IMR-90 (cell line): ENCODE data around the gene HCN3. TPM values are rescaled to one million over a fixed set of nuclear protein-coding genes. Genes with fewer than 3 reads are reported as not detected.

ENCODE experiments used
- ATAC-seq: fragments of 200-7000 bp; cut with Tn5 transposase; 2 replicates; pipeline ENCODE4 v1.9.1; 2020; ENCODE audit warnings: low read depth, mild to moderate bottlenecking, moderate library complexity
- BruUV-seq: library from RNA; stranded (reverse); fragments of 400-500 nt; replicated peaks from 2 replicates; lab custom pipeline; 2021; lab: Mats Ljungman, UMichigan
- CTCF ChIA-PET: fragments of 300-600 bp; formaldehyde crosslinking; extraction: SDS; loops from one replicate; lab custom pipeline; 2021; ENCODE audit warnings: antibody characterized with exemption; lab: Yijun Ruan, JAX
- POLR2A ChIA-PET: fragments of 300-600 bp; sonication (Branson Sonifier 250); formaldehyde crosslinking; loops from one replicate; lab custom pipeline; 2022; ENCODE audit warnings: antibody characterized with exemption; ENCODE audit not compliant: unreplicated experiment; lab: Charles Lee
- DNase-seq: peaks from one replicate; pipeline ENCODE4 v3.0.0; 2013
- H2AFZ ChIP-seq: replicated peaks from 2 replicates; pipeline ENCODE3; 2013; ENCODE audit warnings: low read length, mild to moderate bottlenecking; ENCODE audit not compliant: poor library complexity
- H2AK5ac ChIP-seq: 2 replicates; pipeline ENCODE4 v1.6.1; 2013; ENCODE audit warnings: low read depth, low read length, inconsistent platforms
- H2AK9ac ChIP-seq: replicated peaks from 2 replicates; pipeline ENCODE3; 2013; ENCODE audit warnings: mild to moderate bottlenecking, low read depth, low read length, moderate library complexity; ENCODE audit not compliant: poor library complexity
- H2BK120ac ChIP-seq: 2 replicates; pipeline ENCODE4 v1.6.1; 2013; ENCODE audit warnings: low read depth, low read length, inconsistent platforms
- H2BK15ac ChIP-seq: 3 replicates; pipeline ENCODE4 v1.6.1; 2013; ENCODE audit warnings: low read depth, low read length, inconsistent platforms
- H2BK20ac ChIP-seq: 2 replicates; pipeline ENCODE4 v1.6.1; 2013; ENCODE audit warnings: low read depth, mild to moderate bottlenecking, inconsistent platforms, low read length, moderate library complexity
- H2BK5ac ChIP-seq: 2 replicates; pipeline ENCODE4 v1.6.1; 2013; ENCODE audit warnings: mild to moderate bottlenecking, low read depth, low read length, inconsistent platforms; ENCODE audit not compliant: poor library complexity, severe bottlenecking
- H3K14ac ChIP-seq: replicated peaks from 2 replicates; pipeline ENCODE4 v1.6.1; 2013; ENCODE audit warnings: low read depth, low read length, inconsistent platforms
- H3K18ac ChIP-seq: 2 replicates; pipeline ENCODE4 v1.6.1; 2013; ENCODE audit warnings: low read depth, low read length, control low read depth
- H3K23ac ChIP-seq: 2 replicates; pipeline ENCODE4 v1.6.1; 2013; ENCODE audit warnings: low read depth, low read length, inconsistent platforms
- H3K27ac ChIP-seq: 2 replicates; pipeline ENCODE4 v1.5.1; 2013; ENCODE audit warnings: mild to moderate bottlenecking, control low read depth, low read length; ENCODE audit not compliant: insufficient read depth
- H3K27me3 ChIP-seq: 2 replicates; pipeline ENCODE4 v1.6.1; 2013; ENCODE audit warnings: low read length; ENCODE audit not compliant: control insufficient read depth, insufficient read depth
- H3K36me3 ChIP-seq: 2 replicates; pipeline ENCODE4 v1.6.1; 2013; ENCODE audit warnings: low read length, mixed read lengths; ENCODE audit not compliant: control insufficient read depth, insufficient read depth
- H3K4ac ChIP-seq: 2 replicates; pipeline ENCODE4 v1.6.1; 2013; ENCODE audit warnings: low read depth, low read length, inconsistent platforms
- H3K4me1 ChIP-seq: 2 replicates; pipeline ENCODE4 v1.6.1; 2013; ENCODE audit warnings: low read length, mixed read lengths; ENCODE audit not compliant: control insufficient read depth, insufficient read depth
- H3K4me2 ChIP-seq: 2 replicates; pipeline ENCODE4 v1.6.1; 2013; ENCODE audit warnings: low read depth, mild to moderate bottlenecking, control low read depth, low read length, moderate library complexity
- H3K4me3 ChIP-seq: 2 replicates; pipeline ENCODE4 v1.5.1; 2013; ENCODE audit warnings: low read depth, mild to moderate bottlenecking, control low read depth, low read length, moderate library complexity; ENCODE audit not compliant: insufficient read depth
- H3K56ac ChIP-seq: 2 replicates; pipeline ENCODE4 v1.6.1; 2013; ENCODE audit warnings: low read length, inconsistent platforms; ENCODE audit not compliant: insufficient read depth; ENCODE audit errors: extremely low read depth
- H3K79me1 ChIP-seq, 2 experiments: 2 replicates each; pipeline ENCODE4 v1.6.1; 2013; ENCODE audit warnings: low read length in 2 of 2, inconsistent platforms in 1 of 2, low read depth in 1 of 2
- H3K9ac ChIP-seq: 2 replicates; pipeline ENCODE4 v1.6.1; 2013; ENCODE audit warnings: low read depth, low read length, control low read depth
- H3K9me1 ChIP-seq: 2 replicates; pipeline ENCODE4 v1.6.1; 2013; ENCODE audit warnings: low read length, inconsistent platforms; ENCODE audit not compliant: insufficient read depth
- H3K9me3 ChIP-seq: 2 replicates; pipeline ENCODE4 v1.6.1; 2013; ENCODE audit warnings: low read length; ENCODE audit not compliant: control insufficient read depth, insufficient read depth
- H4K20me1 ChIP-seq: 2 replicates; pipeline ENCODE4 v1.6.1; 2013; ENCODE audit warnings: low read length, inconsistent platforms; ENCODE audit not compliant: insufficient read depth
- H4K5ac ChIP-seq: 2 replicates; pipeline ENCODE4 v1.6.1; 2013; ENCODE audit warnings: mild to moderate bottlenecking, low read depth, low read length, control low read depth
- H4K8ac ChIP-seq, 2 experiments: 2 replicates each; pipeline ENCODE4 v1.6.1; 2013; ENCODE audit warnings: low read depth in 2 of 2, low read length in 2 of 2, control low read depth in 1 of 2, inconsistent platforms in 1 of 2
- H4K91ac ChIP-seq: 2 replicates; pipeline ENCODE4 v1.6.1; 2013; ENCODE audit warnings: low read depth, low read length, inconsistent platforms; ENCODE audit not compliant: insufficient read depth
- FOS ChIP-seq: fragments of 150-350 bp; IDR thresholded peaks from 2 replicates; pipeline ENCODE4 v1.6.1; 2016; ENCODE audit warnings: low read depth, low read length
- WGBS, 2 experiments: methylation state at CpG; one replicate each; pipeline versions ENCODE4 v1.1.5 to v1.1.7; 2013; ENCODE audit warnings: missing lambda C conversion rate in 2 of 2; ENCODE audit not compliant: insufficient read length in 1 of 2; ENCODE audit errors: extremely low coverage in 2 of 2; 5-methylcytosine and 5-hydroxymethylcytosine counted together
- dilution Hi-C: fragments of 300-500 bp; cut with HindIII; formaldehyde crosslinking; loops from one replicate; pipeline ENCODE4 v1.14.3; 2018; ENCODE audit warnings: low sequenced_read_pairs; ENCODE audit not compliant: unreplicated experiment
- in situ Hi-C: fragments of 300-500 bp; cut with MboI; formaldehyde crosslinking; loops from 3 replicates; pipeline ENCODE4 v1.14.3; 2019; ENCODE audit warnings: low sequenced_read_pairs, inconsistent platforms, mixed read lengths
- intact Hi-C: fragments of 100-400 bp; cut with micrococcal nuclease; formaldehyde crosslinking; loops from 2 replicates; pipeline ENCODE4 v1.10.0; 2022
- polyA plus RNA-seq, 3 experiments: library from polyadenylated mRNA; depleted of rRNA; stranded (reverse); fragments of >200 nt; gene quantifications; 2 replicates each; pipeline ENCODE4 v1.2.3, GENCODE V29; 2012; ENCODE audit warnings: low replicate concordance in 1 of 3
- total RNA-seq: library from RNA; depleted of rRNA; stranded (reverse); fragments of >200 nt; gene quantifications from 2 replicates; pipeline ENCODE4 v1.2.3, GENCODE V29; 2012

Gene HCN3
- total and polyA plus RNA-seq, 2 of the 4 experiments (the other 2 are of a cell fraction): 0.36 to 2.7 TPM

GRCh38 chr1:155266553-155266952, 10.7 kb upstream of the HCN3 start:
- in situ Hi-C loops (no loop called here), intact Hi-C loops (no loop called here), dilution Hi-C loops (no loop called here)
- no peak overlapping the region for H2AFZ ChIP-seq
- H2BK120ac ChIP-seq: no peak overlapping the region
- H3K4me1 ChIP-seq: no peaks in the 10 kb centered on the region
- H3K79me1 ChIP-seq: peaks cover 26 to 48% of the 10 kb centered on the region in 2 experiments
- no peak overlapping the region for H3K27ac ChIP-seq
- H3K4ac ChIP-seq: no peak overlapping the region
- H2BK15ac ChIP-seq: no peak overlapping the region
- no peaks in the 10 kb centered on the region for H3K9me3 ChIP-seq
- POLR2A ChIA-PET: no interaction called here
- no peaks in the 10 kb centered on the region for H3K27me3 ChIP-seq
- H3K9me1 ChIP-seq: peaks cover 6% of the 10 kb centered on the region
- no peak for TF ChIP-seq FOS
- no peak overlapping the region for H2BK5ac ChIP-seq
- no peak for DNase-seq
- no peak overlapping the region for H3K4me3 ChIP-seq
- H4K91ac ChIP-seq: no peak overlapping the region
- no TSS peak for BruUV-seq
- H3K23ac ChIP-seq: no peak overlapping the region
- no peak overlapping the region for H3K4me2 ChIP-seq
- peaks cover 3% of the 10 kb centered on the region; the same call in 1 of the 2 replicates for H4K20me1 ChIP-seq
- H3K14ac ChIP-seq: no peak overlapping the region
- H3K36me3 ChIP-seq: peaks cover 58% of the 10 kb centered on the region
- no peak for ATAC-seq
- H3K56ac ChIP-seq: no peak overlapping the region
- no peak overlapping the region for H4K8ac ChIP-seq
- H2AK9ac ChIP-seq: no peak overlapping the region
- WGBS, 2 experiments: no CpG with 5 or more reads among the region's 6 CpGs
- no peak overlapping the region for H2BK20ac ChIP-seq
- CTCF ChIA-PET: interaction anchor here (0.6 to 1.2 kb wide), 3 partner anchors 16 to 308 kb away, joined by 3 read pairs; no protein-coding TSS in a partner anchor
- H3K9ac ChIP-seq: no peak overlapping the region
- H3K18ac ChIP-seq: no peak overlapping the region
- no peak overlapping the region for H2AK5ac ChIP-seq
- H4K5ac ChIP-seq: no peak overlapping the region
